Cardiac muscle cell (in vitro differentiated cells and primary cell): Measurements from ENCODE around the gene C20orf144. TPM values are rescaled to one million over a fixed set of nuclear protein-coding genes. Genes with fewer than 3 reads are reported as not detected.

Experiments used
- DNase-seq, 2 donors: peaks; one replicate each; pipeline versions ENCODE4 v3.0.0 to v3.0.0-alpha.2; 2010 to 2017; ENCODE audit warnings: low read depth in 1 of 2, low spot score in 1 of 2
- H3K27ac ChIP-seq: fragments of 200-600 bp; sonication (generic); 2 replicates; pipeline ENCODE4 v1.5.1; 2016
- H3K27me3 ChIP-seq: fragments of 200-600 bp; sonication (generic); 2 replicates; pipeline ENCODE4 v1.6.0; 2016; ENCODE audit warnings: control low read depth
- H3K36me3 ChIP-seq: fragments of 200-600 bp; sonication (generic); 2 replicates; pipeline ENCODE4 v1.5.1; 2016; ENCODE audit warnings: control low read depth
- H3K4me1 ChIP-seq: fragments of 200-600 bp; sonication (generic); 2 replicates; pipeline ENCODE4 v1.8.1; 2017; ENCODE audit warnings: low read depth, mild to moderate bottlenecking, mixed run types
- H3K4me3 ChIP-seq: fragments of 200-600 bp; sonication (generic); 2 replicates; pipeline ENCODE4 v1.5.1; 2016; ENCODE audit warnings: mild to moderate bottlenecking
- H3K9me3 ChIP-seq: fragments of 200-600 bp; sonication (generic); 2 replicates; pipeline ENCODE4 v1.5.1; 2017; ENCODE audit warnings: low read depth, mild to moderate bottlenecking, control low read depth
- CTCF ChIP-seq: IDR thresholded peaks from 2 replicates; pipeline ENCODE4 v1.5.1; 2012; ENCODE audit warnings: low read depth, mild to moderate bottlenecking, low read length
- polyA plus RNA-seq: library from polyadenylated mRNA; unstranded; fragments of >200 nt; fragmentation: Nextera tagmentation; extraction: Ambion mirVana; gene quantifications from 2 replicates; pipeline ENCODE4 v1.2.1, GENCODE V29; 2016
- total RNA-seq: library from RNA; depleted of rRNA; stranded (reverse); fragments of >200 nt; gene quantifications from 2 replicates; pipeline ENCODE4 v1.2.3, GENCODE V29; 2016

Gene C20orf144
- total and polyA plus RNA-seq, 2 experiments from 2014 or later = 0.21 to 1.4 TPM

- DNase-seq = peak in 1 of 2 donors; percentile 56
- Histone ChIP-seq H3K4me1 (peaks cover 27% of the 10 kb centered on the region), H3K27ac (peak overlapping the region; percentile 80), H3K4me3 (no peak overlapping the region), H3K9me3 (no peaks in the 10 kb centered on the region), H3K36me3 (peaks cover 3% of the 10 kb centered on the region), H3K27me3 (no peaks in the 10 kb centered on the region)
- no peak for TF ChIP-seq CTCF
Observed at GRCh38 chr20:33675136-33675959, 13.2 kb downstream of the C20orf144 start.

- H3K4me3 ChIP-seq = no peak overlapping the region
- no peaks in the 10 kb centered on the region for H3K27me3 ChIP-seq
- H3K27ac ChIP-seq = no peak overlapping the region
- no peak for TF ChIP-seq CTCF
- H3K9me3 ChIP-seq = no peaks in the 10 kb centered on the region
- H3K36me3 ChIP-seq = peaks cover 3% of the 10 kb centered on the region
- peaks cover 27% of the 10 kb centered on the region for H3K4me1 ChIP-seq
- no peak for DNase-seq
Observed at GRCh38 chr20:33676121-33676520, 14.0 kb downstream of the C20orf144 start.

DNA sequence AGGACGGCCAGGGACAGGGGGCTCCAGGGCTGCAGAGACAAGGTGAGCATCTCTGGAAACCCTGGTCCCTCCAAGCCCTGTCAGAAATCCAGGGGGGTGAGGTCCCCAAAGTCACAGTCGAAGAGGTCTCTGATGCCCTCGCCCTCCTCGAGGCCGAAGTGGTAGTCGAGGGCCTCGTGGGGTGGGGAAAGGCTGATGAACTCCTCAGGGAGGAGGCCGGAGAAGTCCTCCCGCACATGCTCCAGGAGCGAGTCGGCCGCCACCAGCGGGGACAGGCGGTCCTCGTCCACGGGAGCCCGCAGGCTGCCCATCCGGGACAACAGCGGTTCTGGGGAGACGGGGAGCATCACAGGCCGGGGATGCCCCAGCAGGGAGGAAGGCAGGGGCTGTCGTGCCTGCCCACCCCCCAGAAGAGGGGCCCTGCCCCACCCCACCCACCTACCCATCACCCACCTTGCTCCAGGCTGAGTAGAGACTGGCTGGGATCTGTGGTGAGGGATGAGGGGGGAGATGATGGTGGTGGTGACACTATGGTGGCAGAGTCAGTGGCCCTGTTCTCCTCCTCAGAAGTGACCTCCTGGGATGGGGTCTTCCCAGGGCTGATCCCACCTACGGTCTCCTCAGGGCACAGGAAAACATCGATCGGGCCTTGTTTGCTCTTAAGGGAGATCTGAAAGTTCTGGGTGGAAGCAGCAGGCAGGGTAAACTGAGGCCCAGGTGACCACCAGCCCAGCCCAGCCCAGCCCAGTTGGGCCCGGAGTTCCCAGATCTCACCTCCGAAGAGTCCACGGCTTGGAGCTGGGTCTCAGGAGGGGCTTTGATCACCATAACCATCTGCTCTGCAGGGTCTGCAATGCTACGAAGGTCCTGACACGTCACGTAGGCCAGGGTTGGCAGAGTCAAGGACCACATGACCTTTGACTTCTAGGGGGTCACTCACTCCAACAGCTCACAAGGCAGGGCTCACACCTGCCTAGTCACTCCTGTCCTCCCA, 14.8 kb downstream of the C20orf144 start:
- Histone ChIP-seq H3K9me3 (no peaks in the 10 kb centered on the region), H3K36me3 (peaks cover under 1% of the 10 kb centered on the region), H3K4me1 (peaks cover 27% of the 10 kb centered on the region), H3K27ac (no peak overlapping the region), H3K27me3 (no peaks in the 10 kb centered on the region), H3K4me3 (no peak overlapping the region)
- DNase-seq = no peak
- no peak for TF ChIP-seq CTCF

DNA sequence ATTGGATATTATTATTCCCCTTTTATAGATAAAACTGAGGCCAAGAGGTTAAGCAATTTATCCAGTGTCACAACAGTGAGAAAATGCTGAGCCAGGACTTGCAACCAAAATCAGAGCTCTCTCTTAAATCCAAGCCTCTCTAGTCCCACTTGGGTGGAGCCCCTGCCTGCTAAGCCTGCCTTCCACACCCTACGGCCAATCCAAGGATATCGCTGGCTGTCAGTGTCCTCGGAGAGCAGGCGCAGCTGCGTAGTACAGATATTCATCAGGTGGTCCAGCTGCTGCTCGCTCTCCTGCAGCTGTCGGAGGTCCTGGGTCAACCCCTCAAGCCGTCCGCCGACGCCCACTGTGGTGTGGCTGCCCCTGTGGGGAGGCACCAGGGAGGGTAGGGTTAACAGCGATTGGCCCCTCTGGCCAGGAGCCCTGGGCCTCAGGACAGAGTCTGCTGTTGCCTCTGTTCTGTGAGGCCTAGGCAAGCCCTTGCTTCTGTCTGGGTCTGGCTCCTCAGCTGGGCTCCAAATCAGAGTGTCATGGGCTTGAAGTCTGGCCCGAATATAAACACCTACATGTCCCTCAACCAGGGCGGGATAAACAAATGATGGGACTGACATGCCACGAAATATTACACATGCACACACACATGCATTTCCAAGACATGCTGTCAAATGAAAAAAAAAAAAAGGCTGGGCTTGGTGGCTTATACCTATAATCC, 16.0 kb downstream of the C20orf144 start:
- DNase-seq = no peak
- Histone ChIP-seq H3K36me3 (no peaks in the 10 kb centered on the region), H3K27me3 (no peaks in the 10 kb centered on the region), H3K4me3 (no peak overlapping the region), H3K27ac (no peak overlapping the region), H3K4me1 (peaks cover 17% of the 10 kb centered on the region), H3K9me3 (no peaks in the 10 kb centered on the region)
- TF ChIP-seq CTCF = no peak
